Activated CD8-positive, alpha-beta memory T cell treated with anti-CD3 and anti-CD28 coated beads for 36 hours (primary cell): ENCODE data around the gene PPTC7. TPM values are rescaled to one million over a fixed set of nuclear protein-coding genes. Genes with fewer than 3 reads are reported as not detected.
"Not testable (repeated sequence)": the region's sequence is repeated elsewhere in the genome, so short reads cannot be mapped to it uniquely, and the experiment has no call there.

Experiments used
- CTCF ChIA-PET: fragments of 350-600 bp; sonication (Branson Sonifier 250); formaldehyde crosslinking; loops from one replicate; lab custom pipeline; 2021; ENCODE audit warnings: antibody characterized with exemption; lab: Charles Lee
- POLR2A ChIA-PET: fragments of 350-600 bp; sonication (Branson Sonifier 250); formaldehyde crosslinking; loops from one replicate; lab custom pipeline; 2021; ENCODE audit warnings: antibody characterized with exemption; lab: Charles Lee
- total RNA-seq, 2 experiments: library from RNA; stranded (reverse); gene quantifications; one replicate each; pipeline ENCODE4 v1.2.3, GENCODE V29; 2021

PPTC7 gene
- total RNA-seq, 2 experiments from 2014 or later: 49.8 to 49.9 TPM

- ChIA-PET CTCF (no interaction called here), POLR2A (no interaction called here)
Observed at GRCh38 chr12:110591451-110592051, 8.4 kb upstream of the PPTC7 start.

DNA sequence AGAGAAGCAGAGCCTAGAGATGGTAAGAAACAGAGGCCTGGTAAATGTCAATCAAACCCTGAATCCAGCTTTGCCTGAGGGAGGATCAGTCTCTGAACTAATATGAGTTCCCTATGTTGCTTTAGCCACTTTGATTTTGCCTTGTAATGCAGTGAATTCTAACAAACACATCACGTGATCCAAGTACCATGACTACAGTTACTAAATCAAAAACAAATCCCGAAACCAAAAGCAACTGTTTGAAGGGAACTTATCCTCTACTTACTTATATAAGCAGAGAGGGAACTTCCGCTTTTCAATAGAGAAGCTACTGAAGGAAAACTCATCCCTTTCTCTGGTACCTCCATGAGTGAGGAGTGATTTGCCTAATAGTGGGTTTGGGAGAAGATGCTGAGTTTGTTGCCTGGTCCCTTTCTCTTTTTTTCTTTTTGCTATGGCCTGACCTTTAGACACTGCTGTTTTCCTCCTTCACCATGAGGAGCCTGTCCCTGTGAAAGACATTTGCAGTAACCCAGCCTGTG, 7.7 kb upstream of the PPTC7 start:
- CTCF ChIA-PET: no interaction called here
- POLR2A ChIA-PET: no interaction called here

- POLR2A ChIA-PET: no interaction called here
- CTCF ChIA-PET: interaction anchor here (0.7 kb wide), 1 partner anchor 146 kb away, joined by 4 read pairs; no protein-coding TSS in a partner anchor
Observed at GRCh38 chr12:110590059-110590458, 6.9 kb upstream of the PPTC7 start.

DNA sequence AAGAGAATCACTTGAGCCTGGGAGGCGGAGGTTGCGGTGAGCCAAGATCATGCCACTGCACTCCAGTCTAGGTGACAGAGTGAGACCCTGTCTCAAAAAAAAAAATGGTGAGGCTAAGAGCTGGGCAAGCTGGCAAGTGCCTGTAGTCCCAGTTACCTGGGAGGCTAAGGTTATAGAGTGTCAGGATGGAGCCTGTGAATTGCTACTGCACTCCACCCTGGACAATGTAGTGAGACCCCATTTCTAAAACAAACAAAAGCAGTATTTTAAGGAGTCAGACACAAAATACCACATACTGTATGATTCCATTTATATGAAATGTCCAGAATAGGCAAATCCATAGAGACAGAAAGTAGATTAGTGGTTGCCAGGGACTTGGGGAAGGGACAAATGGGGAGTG, 4.0 kb upstream of the PPTC7 start:
- POLR2A ChIA-PET: not testable (repeated sequence)
- CTCF ChIA-PET: interaction anchor here (0.6 to 0.8 kb wide), 2 partner anchors 13 to 285 kb away, joined by 3 to 4 read pairs; no protein-coding TSS in a partner anchor

GRCh38 chr12:110585231-110585799, 2.2 kb upstream of the PPTC7 start:
- POLR2A ChIA-PET: interaction anchor here (0.5 kb wide), 2 partner anchors 22 to 152 kb away, joined by 4 to 5 read pairs; no protein-coding TSS in a partner anchor
- CTCF ChIA-PET: interaction anchor here (2.2 kb wide), 1 partner anchor 17 kb away, joined by 7 read pairs; no protein-coding TSS in a partner anchor

GRCh38 chr12:110582276-110583136, 612 bp downstream of the PPTC7 start:
- CTCF ChIA-PET: no interaction called here
- POLR2A ChIA-PET: no interaction called here

DNA sequence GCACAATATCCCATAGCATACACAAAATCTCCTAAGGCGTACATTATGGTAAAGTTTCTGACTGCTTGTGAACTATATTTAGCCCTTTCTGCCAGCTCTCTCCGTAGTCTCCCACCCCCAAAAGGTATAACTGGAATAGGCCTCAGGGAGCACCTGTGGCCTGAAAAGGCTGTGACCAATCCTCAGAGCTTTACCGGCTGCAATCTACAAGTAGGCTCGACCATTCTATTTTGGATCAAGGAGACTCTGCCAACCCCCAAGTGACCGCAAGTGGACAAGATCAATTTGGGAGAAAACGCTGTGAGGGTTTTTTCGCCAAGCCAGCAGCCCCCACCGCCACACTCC, 1.2 kb downstream of the PPTC7 start:
- ChIA-PET CTCF (no interaction called here), POLR2A (interaction anchor here (0.5 to 0.6 kb wide), 2 partner anchors 83 to 295 kb away, joined by 3 to 4 read pairs; no protein-coding TSS in a partner anchor)

- ChIA-PET CTCF (interaction anchor here (1.0 to 1.4 kb wide), 2 partner anchors 20 to 111 kb away, joined by 3 to 5 read pairs; partner anchors contain the start of genes FAM216A and GPN3), POLR2A (interaction anchor here (0.6 to 0.7 kb wide), 5 partner anchors 12 to 246 kb away, joined by 3 to 18 read pairs (median 5); no protein-coding TSS in a partner anchor)
Observed at GRCh38 chr12:110579535-110580253, 3.4 kb downstream of the PPTC7 start.

GRCh38 chr12:110578694-110579534, 4.2 kb downstream of the PPTC7 start:
- POLR2A ChIA-PET: interaction anchor here (1.2 kb wide), 1 partner anchor 77 kb away, joined by 4 read pairs; the partner anchor contains the start of genes RAD9B and VPS29
- CTCF ChIA-PET: interaction anchor here (0.9 to 1.4 kb wide), 2 partner anchors 11 to 21 kb away, joined by 3 to 5 read pairs; no protein-coding TSS in a partner anchor

DNA sequence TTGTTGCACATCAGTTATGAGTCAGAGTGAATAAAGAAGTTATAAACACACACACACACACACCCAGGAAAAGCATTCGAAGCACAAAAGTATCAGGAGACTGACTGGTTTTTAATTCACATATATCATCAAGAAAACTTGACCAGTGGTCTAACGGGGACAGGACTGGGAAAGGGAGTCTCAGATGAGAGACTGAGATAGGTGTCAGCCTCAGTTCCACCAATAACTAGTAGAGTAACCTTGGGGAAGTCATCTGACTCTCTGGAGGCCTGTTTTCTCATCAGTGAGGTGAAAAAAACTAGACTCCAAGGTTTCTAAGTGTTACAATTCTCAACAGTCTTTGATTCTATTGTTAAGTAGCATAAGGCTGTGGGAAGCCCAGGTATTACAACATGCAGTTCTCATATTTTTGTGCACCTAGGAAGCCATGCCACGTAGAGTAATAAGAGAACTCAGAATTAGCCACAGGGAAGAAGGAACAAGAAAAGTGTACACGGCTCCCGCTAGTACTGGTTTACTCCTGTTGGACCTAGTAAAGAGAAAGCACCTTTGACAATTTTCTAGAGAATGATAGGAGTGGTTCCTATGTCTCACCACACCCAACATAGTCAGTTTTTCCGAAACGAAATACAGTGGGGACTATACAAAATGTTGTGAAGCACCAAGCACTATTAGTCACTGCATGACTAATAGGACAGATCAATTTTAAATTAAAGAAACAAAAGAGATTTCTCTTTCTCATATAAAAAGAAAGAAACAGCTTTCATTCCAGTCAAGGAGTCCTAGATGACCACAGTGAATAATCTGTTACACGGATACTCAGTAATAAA, 5.0 kb downstream of the PPTC7 start:
- POLR2A ChIA-PET: interaction anchor here (1.2 kb wide), 1 partner anchor 76 kb away, joined by 4 read pairs; the partner anchor contains the start of genes RAD9B and VPS29

GRCh38 chr12:110576504-110576903, 6.6 kb downstream of the PPTC7 start:
- ChIA-PET CTCF (interaction anchor here (0.7 to 1.2 kb wide), 2 partner anchors 24 to 53 kb away, joined by 3 to 4 read pairs; no protein-coding TSS in a partner anchor), POLR2A (interaction anchor here (0.5 to 0.7 kb wide), 2 partner anchors 17 to 60 kb away, joined by 4 to 9 read pairs; no protein-coding TSS in a partner anchor)

More for the DNA sequence above, 5.0 kb downstream of the PPTC7 start:
- CTCF ChIA-PET: interaction anchor here (0.9 to 1.4 kb wide), 3 partner anchors 11 to 44 kb away, joined by 3 to 5 read pairs (median 4); no protein-coding TSS in a partner anchor

DNA sequence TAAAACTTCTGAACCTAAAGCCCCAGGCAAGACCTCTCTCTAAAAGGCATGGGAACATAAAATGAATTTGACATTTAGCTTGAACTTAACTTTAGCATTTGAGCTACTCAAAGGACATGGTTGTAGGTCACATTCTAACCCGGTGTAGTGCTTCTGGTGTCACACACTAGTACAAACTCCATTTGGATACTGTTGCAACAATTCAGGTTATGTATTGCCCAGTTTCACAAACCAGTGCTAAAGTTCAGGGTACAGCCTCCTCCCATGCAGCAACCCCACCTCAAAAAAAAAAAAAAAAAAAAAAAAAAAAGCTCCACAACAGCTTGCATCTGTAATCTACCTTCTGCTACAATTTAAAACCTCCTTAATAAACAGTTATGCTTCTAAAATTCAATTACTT, 7.8 kb downstream of the PPTC7 start:
- ChIA-PET POLR2A (no interaction called here), CTCF (interaction anchor here (1.2 kb wide), 1 partner anchor 23 kb away, joined by 4 read pairs; no protein-coding TSS in a partner anchor)

GRCh38 chr12:110574717-110575230, 8.3 kb downstream of the PPTC7 start:
- CTCF ChIA-PET, POLR2A ChIA-PET: not testable (repeated sequence)

DNA sequence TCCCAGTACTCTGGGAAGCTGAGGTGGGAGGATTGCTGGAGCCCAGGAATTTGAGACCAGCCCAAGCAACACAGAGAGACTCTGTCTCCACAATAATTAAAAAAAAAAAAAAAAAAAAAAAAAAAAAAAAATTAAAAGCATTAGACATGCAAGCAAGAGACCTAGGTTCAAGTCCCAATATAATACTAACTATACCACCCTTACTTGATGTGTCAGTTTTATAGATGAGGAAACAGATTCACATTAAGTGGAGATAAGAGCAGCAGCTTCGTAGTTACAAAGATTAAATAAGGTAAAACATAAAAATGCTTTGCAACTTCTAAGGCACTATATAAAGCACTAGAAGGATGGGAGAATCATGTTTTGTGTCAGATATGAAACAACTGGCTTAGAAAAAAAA, 9.1 kb downstream of the PPTC7 start:
- POLR2A ChIA-PET: no interaction called here
- CTCF ChIA-PET: no interaction called here

DNA sequence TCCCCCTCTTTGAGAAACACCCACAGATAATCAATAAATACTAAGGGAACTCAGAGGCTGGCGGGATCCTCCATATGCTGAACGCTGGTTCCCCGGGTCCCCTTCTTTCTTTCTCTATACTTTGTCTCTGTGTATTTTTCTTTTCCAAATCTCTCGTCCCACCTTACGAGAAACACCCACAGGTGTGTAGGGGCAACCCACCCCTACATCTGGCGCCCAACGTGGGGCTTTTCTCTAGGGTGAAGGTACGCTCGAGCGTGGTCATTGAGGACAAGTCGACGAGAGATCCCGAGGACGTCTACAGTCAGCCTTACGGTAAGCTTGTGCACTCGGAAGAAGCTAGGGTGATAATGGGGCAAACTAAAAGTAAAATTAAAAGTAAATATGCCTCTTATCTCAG, 12.3 kb downstream of the PPTC7 start:
- POLR2A ChIA-PET, CTCF ChIA-PET: not testable (repeated sequence)

- POLR2A ChIA-PET, CTCF ChIA-PET: not testable (repeated sequence)
Observed at GRCh38 chr12:110569838-110570237, 13.3 kb downstream of the PPTC7 start.
